ENCODE measurements around the gene CACNA1S. TPM values are rescaled to one million over a fixed set of nuclear protein-coding genes. Genes with fewer than 3 reads are reported as not detected.

The CACNA1S gene
- total RNA-seq, 1 experiment from 2014 or later: not detected

DNA sequence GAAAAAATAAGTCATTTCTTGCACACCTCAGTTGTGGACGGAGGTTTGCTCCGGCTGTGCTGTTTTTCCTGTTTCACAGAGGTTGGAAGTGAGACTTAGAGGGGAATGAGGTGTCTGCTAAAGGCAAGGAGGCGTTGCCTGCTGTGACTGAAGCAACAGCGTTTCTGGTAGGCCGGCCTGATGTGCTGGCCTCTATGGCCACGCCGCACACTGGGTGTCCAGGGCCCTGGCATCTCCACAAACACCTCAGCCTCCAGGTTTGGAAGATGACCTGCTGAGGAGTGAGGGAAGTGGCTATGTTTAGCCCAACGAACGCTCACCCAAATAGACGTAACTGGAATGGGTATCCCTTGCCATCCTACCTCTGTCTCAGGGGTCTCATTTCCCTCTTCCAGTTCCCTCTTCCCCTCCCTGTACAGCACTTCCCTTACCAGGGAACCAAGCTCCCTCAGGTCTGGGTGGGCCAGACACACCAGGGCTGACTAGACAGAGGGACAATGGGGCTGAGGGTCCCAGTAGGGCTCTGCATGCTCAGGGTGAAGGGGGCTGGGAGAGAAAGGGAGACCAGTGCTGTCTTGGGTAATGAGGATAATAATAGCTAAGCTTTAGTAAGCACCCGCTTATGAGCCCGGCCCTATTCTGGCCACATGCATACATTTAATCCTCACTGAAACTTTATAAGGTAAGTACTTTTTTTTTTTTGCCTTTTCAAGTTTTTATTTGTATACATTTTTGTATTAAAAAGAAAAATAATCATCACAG, 11.9 kb downstream of the CACNA1S start:
- Histone ChIP-seq H3K4me2 (ENCODE audit: low read depth, low read length, poor library complexity, severe bottlenecking) (no peak overlapping the region), H4K20me1 (ENCODE audit: insufficient read depth, low read depth, low read length) (no peaks in the 10 kb centered on the region), H3K4me3 (ENCODE audit: low read length) (no peak overlapping the region), H3K79me2 (ENCODE audit: low read length) (no peaks in the 10 kb centered on the region), H3K36me3 (ENCODE audit: insufficient read depth, low read length) (no peaks in the 10 kb centered on the region), H3K9me3 (ENCODE audit: low read length) (no peaks in the 10 kb centered on the region), H3K9ac (ENCODE audit: low read length) (no peak overlapping the region), H3K27me3 (ENCODE audit: low read length) (no peaks in the 10 kb centered on the region), H3K4me1 (ENCODE audit: low read length) (no peaks in the 10 kb centered on the region), H3K27ac (ENCODE audit: low read length) (no peak overlapping the region), H2AFZ (ENCODE audit: low read length) (no peak overlapping the region), H3K9me2 (replicated peaks; ENCODE audit: insufficient read depth, low read length) (no peaks in the 10 kb centered on the region)
- DNase-seq: no peak

GRCh38 chr1:201098992-201099677, 13.1 kb downstream of the CACNA1S start:
- Histone ChIP-seq H3K36me3 (ENCODE audit: insufficient read depth, low read length) (no peaks in the 10 kb centered on the region), H4K20me1 (ENCODE audit: insufficient read depth, low read depth, low read length) (no peaks in the 10 kb centered on the region), H3K4me2 (ENCODE audit: low read depth, low read length, poor library complexity, severe bottlenecking) (no peak overlapping the region), H3K27ac (ENCODE audit: low read length) (no peak overlapping the region), H3K27me3 (ENCODE audit: low read length) (no peaks in the 10 kb centered on the region), H2AFZ (ENCODE audit: low read length) (no peak overlapping the region), H3K79me2 (ENCODE audit: low read length) (no peaks in the 10 kb centered on the region), H3K9ac (ENCODE audit: low read length) (no peak overlapping the region), H3K9me3 (ENCODE audit: low read length) (no peaks in the 10 kb centered on the region), H3K4me1 (ENCODE audit: low read length) (no peaks in the 10 kb centered on the region), H3K4me3 (ENCODE audit: low read length) (no peak overlapping the region), H3K9me2 (replicated peaks; ENCODE audit: insufficient read depth, low read length) (no peaks in the 10 kb centered on the region)
- DNase-seq: no peak

DNA sequence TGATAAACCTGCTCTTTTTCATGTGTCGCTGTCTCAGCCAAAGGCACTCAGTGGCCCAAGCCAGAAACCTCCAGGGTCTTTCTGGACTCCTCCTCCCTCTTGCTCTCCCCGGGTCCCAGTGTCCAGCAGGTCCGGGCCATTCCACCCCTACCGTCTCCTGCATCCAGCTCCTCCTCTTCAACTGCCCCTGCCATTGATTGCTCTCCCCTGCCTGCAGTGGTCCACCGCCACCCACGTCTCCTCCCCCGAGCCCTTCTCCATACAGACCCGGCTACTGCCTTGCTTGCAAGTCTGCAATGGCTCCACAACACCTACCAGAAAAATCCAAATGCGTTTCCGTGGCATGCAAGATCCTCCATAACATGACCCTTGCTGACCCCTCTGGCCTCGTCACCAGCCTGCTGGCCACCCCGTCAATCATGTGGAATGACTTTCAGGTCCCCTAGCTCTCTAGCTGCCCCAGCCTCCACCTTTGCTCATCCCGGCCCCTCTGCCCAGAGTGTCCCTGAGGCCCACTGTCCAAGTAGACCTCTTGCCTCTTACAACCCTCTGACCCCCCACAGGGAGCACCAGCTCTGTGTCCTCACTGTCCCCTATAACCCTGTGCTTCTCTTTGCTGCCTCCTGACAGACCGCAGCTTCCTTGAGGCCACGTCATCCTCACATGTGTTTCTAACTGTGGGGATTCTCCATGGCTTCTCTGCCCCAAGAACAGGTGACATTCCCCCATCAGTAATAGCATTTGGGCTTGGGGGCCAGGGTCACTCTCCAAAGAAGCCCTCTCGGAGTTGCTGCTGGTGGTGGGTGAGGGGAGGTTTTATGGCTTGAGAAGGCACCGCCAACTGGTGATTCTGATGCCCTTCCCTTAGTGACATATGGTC, 15.0 kb downstream of the CACNA1S start:
- no peaks in the 10 kb centered on the region for H3K9me3 ChIP-seq (ENCODE audit: low read length)
- no peak for DNase-seq
- no peak overlapping the region for H3K9ac ChIP-seq (ENCODE audit: low read length)
- H3K9me2 ChIP-seq (replicated peaks; ENCODE audit: insufficient read depth, low read length): no peaks in the 10 kb centered on the region
- H3K36me3 ChIP-seq (ENCODE audit: insufficient read depth, low read length): no peaks in the 10 kb centered on the region
- no peaks in the 10 kb centered on the region for H3K4me1 ChIP-seq (ENCODE audit: low read length)
- no peaks in the 10 kb centered on the region for H3K27me3 ChIP-seq (ENCODE audit: low read length)
- H4K20me1 ChIP-seq (ENCODE audit: insufficient read depth, low read depth, low read length): no peaks in the 10 kb centered on the region
- H3K27ac ChIP-seq (ENCODE audit: low read length): no peak overlapping the region
- no peaks in the 10 kb centered on the region for H3K79me2 ChIP-seq (ENCODE audit: low read length)
- H2AFZ ChIP-seq (ENCODE audit: low read length): no peak overlapping the region
- H3K4me2 ChIP-seq (ENCODE audit: low read depth, low read length, poor library complexity, severe bottlenecking): no peak overlapping the region
- H3K4me3 ChIP-seq (ENCODE audit: low read length): no peak overlapping the region

- Histone ChIP-seq H3K9ac (ENCODE audit: low read length) (no peak overlapping the region), H3K4me1 (ENCODE audit: low read length) (no peaks in the 10 kb centered on the region)
Observed at GRCh38 chr1:201096041-201096461, 16.2 kb downstream of the CACNA1S start.

DNA sequence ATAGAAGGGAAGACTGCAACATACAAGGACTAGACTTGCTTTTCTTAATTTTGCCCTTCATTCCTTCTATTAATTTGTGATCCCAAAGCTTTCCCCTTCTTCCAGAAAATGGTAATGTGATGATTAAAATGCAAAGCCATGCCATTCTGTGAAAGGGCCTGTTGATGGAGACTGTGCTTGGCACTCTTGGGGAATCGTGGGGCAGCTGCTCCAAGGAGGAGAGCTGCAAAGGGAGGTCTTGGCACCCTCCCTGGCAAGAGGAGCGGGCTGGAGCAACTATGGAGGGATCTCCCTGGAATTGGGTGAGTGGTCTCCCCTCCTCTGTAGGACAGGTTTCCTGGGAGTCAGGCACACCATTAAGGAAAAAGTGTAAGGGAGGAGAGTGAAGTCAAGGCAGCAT, 16.6 kb downstream of the CACNA1S start:
- Histone ChIP-seq H3K27me3 (ENCODE audit: low read length) (no peaks in the 10 kb centered on the region), H3K4me3 (ENCODE audit: low read length) (no peak overlapping the region), H3K9me3 (ENCODE audit: low read length) (no peaks in the 10 kb centered on the region), H3K9me2 (replicated peaks; ENCODE audit: insufficient read depth, low read length) (no peaks in the 10 kb centered on the region), H2AFZ (ENCODE audit: low read length) (no peak overlapping the region), H3K27ac (ENCODE audit: low read length) (no peak overlapping the region), H3K4me2 (ENCODE audit: low read depth, low read length, poor library complexity, severe bottlenecking) (no peak overlapping the region), H3K79me2 (ENCODE audit: low read length) (no peaks in the 10 kb centered on the region), H4K20me1 (ENCODE audit: insufficient read depth, low read depth, low read length) (no peaks in the 10 kb centered on the region), H3K36me3 (ENCODE audit: insufficient read depth, low read length) (no peaks in the 10 kb centered on the region), H3K9ac (ENCODE audit: low read length) (no peak overlapping the region), H3K4me1 (ENCODE audit: low read length) (no peaks in the 10 kb centered on the region)
- DNase-seq: no peak

More at GRCh38 chr1:201096041-201096461, 16.2 kb downstream of the CACNA1S start:
- no peaks in the 10 kb centered on the region for H3K9me2 ChIP-seq (replicated peaks; ENCODE audit: insufficient read depth, low read length)
- H4K20me1 ChIP-seq (ENCODE audit: insufficient read depth, low read depth, low read length): no peaks in the 10 kb centered on the region
- no peaks in the 10 kb centered on the region for H3K27me3 ChIP-seq (ENCODE audit: low read length)
- no peak overlapping the region for H3K27ac ChIP-seq (ENCODE audit: low read length)
- H3K4me3 ChIP-seq (ENCODE audit: low read length): no peak overlapping the region
- no peak overlapping the region for H2AFZ ChIP-seq (ENCODE audit: low read length)
- H3K4me2 ChIP-seq (ENCODE audit: low read depth, low read length, poor library complexity, severe bottlenecking): no peak overlapping the region
- no peak for DNase-seq
- no peaks in the 10 kb centered on the region for H3K9me3 ChIP-seq (ENCODE audit: low read length)
- no peaks in the 10 kb centered on the region for H3K79me2 ChIP-seq (ENCODE audit: low read length)
- H3K36me3 ChIP-seq (ENCODE audit: insufficient read depth, low read length): no peaks in the 10 kb centered on the region

- no peak for DNase-seq
- H3K27ac ChIP-seq (ENCODE audit: low read length): no peak overlapping the region
- H3K9me2 ChIP-seq (replicated peaks; ENCODE audit: insufficient read depth, low read length): no peaks in the 10 kb centered on the region
- H3K4me1 ChIP-seq (ENCODE audit: low read length): no peaks in the 10 kb centered on the region
- no peak overlapping the region for H3K9ac ChIP-seq (ENCODE audit: low read length)
- no peaks in the 10 kb centered on the region for H4K20me1 ChIP-seq (ENCODE audit: insufficient read depth, low read depth, low read length)
- no peaks in the 10 kb centered on the region for H3K27me3 ChIP-seq (ENCODE audit: low read length)
- H3K79me2 ChIP-seq (ENCODE audit: low read length): no peaks in the 10 kb centered on the region
- no peak overlapping the region for H3K4me3 ChIP-seq (ENCODE audit: low read length)
- no peak overlapping the region for H3K4me2 ChIP-seq (ENCODE audit: low read depth, low read length, poor library complexity, severe bottlenecking)
- no peak overlapping the region for H2AFZ ChIP-seq (ENCODE audit: low read length)
- no peaks in the 10 kb centered on the region for H3K36me3 ChIP-seq (ENCODE audit: insufficient read depth, low read length)
- no peaks in the 10 kb centered on the region for H3K9me3 ChIP-seq (ENCODE audit: low read length)
Observed at GRCh38 chr1:201094832-201095231, 17.4 kb downstream of the CACNA1S start.

DNA sequence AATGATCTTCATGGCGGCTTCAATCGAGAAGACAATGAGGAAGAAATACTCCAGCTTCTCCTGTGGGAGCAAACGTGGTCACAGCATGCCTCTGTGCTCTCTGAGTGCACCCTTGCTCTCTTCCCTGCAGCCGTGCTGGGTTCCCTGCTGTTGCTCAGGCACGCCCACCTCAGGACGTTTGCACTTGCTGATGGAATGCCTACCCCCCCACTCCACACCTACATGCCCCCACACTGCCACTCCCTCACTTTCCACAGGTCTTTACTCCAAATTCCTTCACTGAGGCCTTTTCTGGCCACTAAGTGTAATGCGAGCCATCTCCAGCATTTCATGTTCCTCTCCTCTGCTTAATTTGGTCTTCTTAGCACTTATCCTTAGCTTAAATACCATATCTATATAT, 18.3 kb downstream of the CACNA1S start:
- Histone ChIP-seq H3K36me3 (ENCODE audit: insufficient read depth, low read length) (no peaks in the 10 kb centered on the region), H3K4me2 (ENCODE audit: low read depth, low read length, poor library complexity, severe bottlenecking) (no peak overlapping the region), H3K27ac (ENCODE audit: low read length) (no peak overlapping the region), H3K4me3 (ENCODE audit: low read length) (no peak overlapping the region), H3K79me2 (ENCODE audit: low read length) (no peaks in the 10 kb centered on the region), H3K4me1 (ENCODE audit: low read length) (no peaks in the 10 kb centered on the region), H2AFZ (ENCODE audit: low read length) (no peak overlapping the region), H3K9ac (ENCODE audit: low read length) (no peak overlapping the region), H4K20me1 (ENCODE audit: insufficient read depth, low read depth, low read length) (no peaks in the 10 kb centered on the region), H3K9me2 (replicated peaks; ENCODE audit: insufficient read depth, low read length) (no peaks in the 10 kb centered on the region), H3K9me3 (ENCODE audit: low read length) (no peaks in the 10 kb centered on the region), H3K27me3 (ENCODE audit: low read length) (no peaks in the 10 kb centered on the region)
- DNase-seq: no peak

DNA sequence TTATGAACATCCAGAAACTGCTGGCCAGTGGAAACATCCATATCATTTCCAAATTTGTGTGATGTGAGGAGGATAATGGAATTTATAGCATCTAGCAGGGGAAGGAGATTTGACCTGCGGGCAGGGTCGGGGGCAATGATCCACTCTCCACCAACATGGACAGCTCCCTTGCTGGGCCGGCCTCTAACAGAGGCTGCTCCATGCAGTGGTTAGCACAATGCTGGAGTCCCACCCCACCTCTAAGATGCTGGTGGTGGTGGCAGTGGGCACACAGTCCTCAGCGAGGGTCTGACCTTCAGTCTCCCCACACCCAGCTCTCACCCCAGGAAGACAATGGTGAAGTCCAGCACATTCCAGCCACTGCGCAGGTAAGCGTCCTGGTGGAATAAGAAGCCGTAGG, 18.7 kb downstream of the CACNA1S start:
- Histone ChIP-seq H3K79me2 (ENCODE audit: low read length) (no peaks in the 10 kb centered on the region), H3K9ac (ENCODE audit: low read length) (no peak overlapping the region), H3K9me3 (ENCODE audit: low read length) (no peaks in the 10 kb centered on the region), H3K27me3 (ENCODE audit: low read length) (no peaks in the 10 kb centered on the region), H3K4me3 (ENCODE audit: low read length) (no peak overlapping the region), H3K4me2 (ENCODE audit: low read depth, low read length, poor library complexity, severe bottlenecking) (no peak overlapping the region), H4K20me1 (ENCODE audit: insufficient read depth, low read depth, low read length) (no peaks in the 10 kb centered on the region), H3K27ac (ENCODE audit: low read length) (no peak overlapping the region), H2AFZ (ENCODE audit: low read length) (no peak overlapping the region), H3K9me2 (replicated peaks; ENCODE audit: insufficient read depth, low read length) (no peaks in the 10 kb centered on the region), H3K4me1 (ENCODE audit: low read length) (no peaks in the 10 kb centered on the region), H3K36me3 (ENCODE audit: insufficient read depth, low read length) (no peaks in the 10 kb centered on the region)
- DNase-seq: no peak

Data from Karpas-422 (cell line).